Stimulated activated CD8-positive, alpha-beta memory T cell treated with anti-CD3 and anti-CD28 coated beads, Interleukin-7, amount 100 ng/mL, for 24 hours (primary cell): ENCODE measurements around the gene CDHR5.

Experiments used
- DNase-seq: peaks from one replicate; pipeline ENCODE4 v3.0.0-alpha.2; 2020; ENCODE audit warnings: low read depth

Gene CDHR5

DNA sequence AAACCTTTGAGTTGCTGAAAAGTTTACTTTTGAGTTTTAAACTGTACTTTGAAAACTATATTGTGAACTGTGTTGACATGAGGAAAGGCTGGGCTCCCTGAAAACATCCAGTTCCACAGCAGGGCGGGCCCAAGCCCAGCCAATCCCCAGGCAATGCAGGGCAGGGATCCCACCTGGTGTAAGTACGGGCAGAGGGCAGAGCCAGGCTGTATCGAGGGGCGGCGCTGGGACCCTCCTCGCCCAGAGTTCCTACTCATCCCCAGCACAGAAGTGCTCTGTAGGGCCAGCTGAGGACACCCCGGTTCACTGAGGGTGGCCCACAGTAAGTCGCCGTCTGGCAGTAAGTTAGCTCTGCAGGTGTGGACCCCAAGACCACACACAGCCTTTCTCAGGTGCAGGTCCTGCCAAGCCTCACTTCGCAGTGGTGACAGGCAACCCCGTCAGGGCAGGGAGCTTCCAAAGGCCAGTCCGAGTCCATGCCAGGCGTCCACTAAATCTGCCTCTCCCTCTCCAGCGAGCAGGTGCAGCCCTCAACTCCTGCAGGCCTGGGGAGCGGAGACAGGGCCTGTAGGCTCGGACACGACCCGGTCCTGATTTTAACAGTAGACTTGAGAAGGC, 57.6 kb downstream of the CDHR5 start:
- no peak for DNase-seq
